ENCODE data around the gene TSPO.
"Not testable (repeated sequence)": the region's sequence is repeated elsewhere in the genome, so short reads cannot be mapped to it uniquely, and the experiment has no call there.

Gene TSPO

DNA sequence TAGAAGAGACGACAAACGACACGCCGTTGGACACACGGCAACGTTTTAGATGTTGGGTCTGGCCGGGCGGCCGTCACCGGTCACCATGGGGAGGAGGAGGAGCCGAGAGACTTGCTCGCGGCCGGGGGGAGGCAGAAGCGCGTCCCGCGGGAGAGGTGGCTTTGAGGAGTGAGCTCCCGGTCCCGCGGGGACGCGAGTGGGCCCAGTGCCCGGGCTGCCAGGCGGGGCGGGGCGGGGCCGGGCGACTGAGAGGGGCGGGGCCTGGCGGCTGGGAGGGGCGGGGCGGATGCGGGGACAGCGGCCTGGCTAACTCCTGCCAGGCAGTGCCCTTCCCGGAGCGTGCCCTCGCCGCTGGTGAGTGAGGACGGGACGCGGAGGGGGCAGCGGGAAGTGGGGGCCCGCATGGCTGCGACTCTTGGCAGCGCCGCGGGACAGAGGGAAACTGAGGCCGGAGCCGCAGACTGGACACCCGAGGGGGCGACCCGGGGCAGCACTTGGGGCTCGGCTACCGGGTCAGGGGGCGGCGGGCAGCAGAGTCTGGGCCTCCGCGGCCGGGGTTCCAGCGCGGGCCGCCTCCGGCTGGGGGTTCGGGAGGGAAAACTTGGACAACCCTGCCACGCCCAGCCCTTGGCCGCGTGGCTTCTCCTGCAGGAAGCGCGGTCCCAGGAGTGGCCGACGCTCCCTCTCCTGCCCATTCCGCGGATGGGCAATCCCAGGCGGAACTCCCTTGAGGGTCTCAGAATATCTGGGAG is at the start of gene TSPO:
Gene TSPO, plus strand, starts transcription at position 309 of the 752 bp plus-strand sequence. CDS start 7,680 bp downstream, outside the sequence.
- DNase-seq = peak; percentile 56

- DNase-seq = not testable (repeated sequence)
Measured at GRCh38 chr22:43104056-43104625, 47.2 kb upstream of the TSPO start.

GRCh38 chr22:43104950-43105349 is 46.4 kb upstream of the TSPO start:
- DNase-seq = not testable (repeated sequence)

DNA sequence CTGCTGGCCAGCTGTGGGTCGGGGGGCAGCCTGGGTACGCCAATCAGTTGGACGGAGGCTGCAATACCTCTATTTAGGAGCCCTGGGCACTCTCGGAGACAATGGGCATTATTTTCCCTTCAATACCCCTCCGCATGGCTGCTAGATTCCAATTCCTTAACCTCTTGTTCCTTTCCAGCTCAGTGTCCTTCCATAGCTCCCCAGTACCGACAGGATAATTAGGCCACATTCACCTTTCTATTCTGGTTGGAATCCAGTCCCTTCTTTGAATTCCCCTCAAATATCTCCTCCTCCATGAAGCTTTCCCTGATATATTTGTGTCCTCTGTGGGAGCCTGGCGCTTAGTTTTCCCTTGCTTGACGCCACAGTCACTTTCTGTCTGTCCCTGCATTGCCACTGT is 45.1 kb upstream of the TSPO start:
- no peak for DNase-seq

DNA sequence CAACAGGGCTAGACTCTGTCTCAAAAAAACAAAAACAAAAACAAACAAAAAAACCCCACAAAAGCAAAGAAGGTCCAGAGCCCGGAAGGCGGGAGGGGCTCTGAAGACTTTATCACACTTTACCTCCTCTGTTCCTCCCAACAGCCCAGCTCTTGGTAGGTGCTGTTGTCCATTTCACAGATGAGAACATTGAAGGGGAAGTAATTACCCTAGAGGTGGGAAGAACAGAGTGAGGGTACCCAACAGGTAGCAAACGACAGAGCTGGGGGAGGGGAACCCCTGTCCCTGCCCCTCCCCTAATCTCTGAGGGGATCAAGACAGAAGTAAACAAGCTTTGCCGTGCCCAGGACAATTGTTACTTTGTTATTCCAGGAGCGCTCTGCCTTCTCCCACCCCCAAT is 41.8 kb upstream of the TSPO start:
- no peak for DNase-seq

GRCh38 chr22:43109921-43110443 is 41.4 kb upstream of the TSPO start:
- no peak for DNase-seq

DNA sequence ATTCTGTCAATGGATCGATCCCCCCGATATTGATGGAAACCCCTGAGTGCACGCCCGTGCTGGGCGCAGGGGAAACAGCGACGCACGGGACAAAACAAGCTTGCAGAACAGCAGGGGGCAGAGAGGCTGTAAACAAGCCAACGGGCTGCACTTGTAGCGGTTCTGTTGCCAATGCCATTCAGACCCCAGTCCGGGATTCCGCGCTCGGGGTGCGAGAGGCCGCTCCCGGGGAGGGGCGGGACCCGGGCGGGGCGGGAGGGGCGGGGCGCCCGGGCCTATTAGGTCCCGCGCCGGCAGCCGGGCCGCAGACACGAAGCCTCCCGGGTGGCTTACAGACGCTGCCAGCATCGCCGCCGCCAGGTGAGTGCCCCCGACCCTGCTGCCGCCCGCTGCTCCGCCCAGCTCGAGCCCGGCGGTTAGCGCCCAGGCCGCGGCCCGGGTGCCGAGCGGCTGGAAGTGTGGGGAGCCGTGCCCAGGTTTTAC is 40.9 kb upstream of the TSPO start, which contains the start of gene BIK:
Gene BIK, plus strand, starts transcription at position 307 of the 483 bp plus-strand sequence. CDS start 13,273 bp downstream, outside the sequence.
- no peak for DNase-seq

GRCh38 chr22:43110927-43111623 is 40.3 kb upstream of the TSPO start:
- DNase-seq = no peak

- DNase-seq = no peak
Measured at GRCh38 chr22:43113526-43114251, 37.7 kb upstream of the TSPO start.

- no peak for DNase-seq
Measured at GRCh38 chr22:43114958-43115357, 36.4 kb upstream of the TSPO start.

- no peak for DNase-seq
Measured at GRCh38 chr22:43116932-43117331, 34.4 kb upstream of the TSPO start.

DNA sequence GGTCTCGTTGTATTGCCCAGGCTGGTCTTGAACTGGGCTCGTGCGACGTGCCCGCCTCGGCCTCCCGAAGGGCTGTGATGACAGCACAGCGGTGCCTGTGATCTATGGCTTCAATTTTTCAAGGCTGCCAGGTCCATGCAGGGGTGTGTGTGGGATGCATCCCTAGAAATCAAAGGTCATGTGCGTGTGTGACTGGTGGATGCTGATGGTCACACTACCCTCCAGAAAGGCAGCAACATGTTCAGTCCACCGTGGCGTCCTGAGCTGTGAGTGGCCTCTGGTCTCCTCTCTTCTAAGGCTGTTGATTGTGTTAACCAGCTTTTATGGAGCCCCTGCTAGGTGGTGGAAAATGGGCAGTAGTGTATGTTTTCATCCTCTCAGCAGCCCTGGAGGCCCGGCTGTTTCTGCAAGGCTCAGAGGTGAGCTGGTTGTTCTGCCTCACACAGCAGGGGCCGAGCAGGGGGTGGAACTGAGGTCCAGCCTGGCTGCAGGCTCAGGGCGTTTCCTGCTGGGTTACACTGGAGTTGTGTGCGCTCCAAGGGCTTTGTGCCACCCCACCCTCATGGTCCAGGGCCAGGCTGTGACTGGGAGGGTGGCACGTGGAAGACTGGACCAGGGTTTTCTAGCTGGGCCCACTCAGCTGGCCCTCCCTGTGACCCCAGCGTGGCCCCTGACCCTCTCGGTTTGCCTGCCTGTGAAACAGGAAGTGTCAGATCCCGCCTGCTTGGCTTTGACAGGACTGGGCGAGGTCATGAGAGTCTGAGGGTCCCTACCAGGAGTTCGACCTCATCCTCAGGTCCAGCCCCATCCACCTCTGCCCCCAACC is 33.1 kb upstream of the TSPO start:
- no peak for DNase-seq

DNA sequence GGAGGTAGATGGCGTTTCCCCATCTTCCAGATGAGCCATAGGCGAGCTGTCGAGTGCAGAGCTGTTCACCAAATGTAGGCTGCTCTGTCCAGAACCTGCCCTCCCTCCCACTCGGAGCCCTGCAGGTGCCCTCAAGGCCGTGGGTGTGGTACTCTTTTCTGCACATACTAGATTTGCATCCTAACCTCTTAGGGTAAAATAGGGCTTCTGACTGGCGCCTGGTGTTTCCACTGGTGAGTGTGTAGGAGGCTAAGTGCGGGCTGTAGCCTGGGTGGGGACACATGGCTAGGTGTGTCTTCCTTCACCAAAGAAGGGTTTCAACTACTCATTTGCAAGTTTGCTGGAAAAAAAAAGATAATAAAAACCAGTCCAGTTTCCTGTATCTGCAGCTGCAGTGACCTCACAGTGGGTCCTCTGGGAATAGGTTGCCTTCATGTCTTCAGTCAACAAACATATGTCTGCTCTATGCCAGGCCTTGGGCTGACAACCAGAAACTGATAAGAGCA is 32.4 kb upstream of the TSPO start:
- DNase-seq = no peak

- DNase-seq = peak; percentile 77
Measured at GRCh38 chr22:43126501-43127165, 24.7 kb upstream of the TSPO start.

- no peak for DNase-seq
Measured at GRCh38 chr22:43127166-43127908, 24.0 kb upstream of the TSPO start.

- DNase-seq = no peak
Measured at GRCh38 chr22:43128116-43128515, 23.2 kb upstream of the TSPO start.

DNA sequence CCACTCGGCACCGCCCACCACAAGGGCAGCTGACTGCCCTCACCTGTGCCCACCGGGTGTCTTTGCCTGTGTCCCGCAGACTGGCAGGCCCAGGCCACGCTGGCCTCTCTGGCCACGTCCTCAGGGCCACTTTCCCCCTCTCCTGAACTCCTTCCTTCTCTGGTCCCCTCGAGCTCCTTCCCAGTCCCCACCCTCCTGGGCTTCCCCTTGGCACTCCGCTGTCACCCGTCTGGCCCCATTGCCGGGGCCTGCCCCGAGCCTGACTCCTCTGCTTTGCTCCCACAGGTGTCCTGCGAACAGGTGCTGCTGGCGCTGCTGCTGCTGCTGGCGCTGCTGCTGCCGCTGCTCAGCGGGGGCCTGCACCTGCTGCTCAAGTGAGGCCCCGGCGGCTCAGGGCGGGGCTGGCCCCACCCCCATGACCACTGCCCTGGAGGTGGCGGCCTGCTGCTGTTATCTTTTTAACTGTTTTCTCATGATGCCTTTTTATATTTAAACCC is 22.4 kb upstream of the TSPO start:
- no peak for DNase-seq

DNA sequence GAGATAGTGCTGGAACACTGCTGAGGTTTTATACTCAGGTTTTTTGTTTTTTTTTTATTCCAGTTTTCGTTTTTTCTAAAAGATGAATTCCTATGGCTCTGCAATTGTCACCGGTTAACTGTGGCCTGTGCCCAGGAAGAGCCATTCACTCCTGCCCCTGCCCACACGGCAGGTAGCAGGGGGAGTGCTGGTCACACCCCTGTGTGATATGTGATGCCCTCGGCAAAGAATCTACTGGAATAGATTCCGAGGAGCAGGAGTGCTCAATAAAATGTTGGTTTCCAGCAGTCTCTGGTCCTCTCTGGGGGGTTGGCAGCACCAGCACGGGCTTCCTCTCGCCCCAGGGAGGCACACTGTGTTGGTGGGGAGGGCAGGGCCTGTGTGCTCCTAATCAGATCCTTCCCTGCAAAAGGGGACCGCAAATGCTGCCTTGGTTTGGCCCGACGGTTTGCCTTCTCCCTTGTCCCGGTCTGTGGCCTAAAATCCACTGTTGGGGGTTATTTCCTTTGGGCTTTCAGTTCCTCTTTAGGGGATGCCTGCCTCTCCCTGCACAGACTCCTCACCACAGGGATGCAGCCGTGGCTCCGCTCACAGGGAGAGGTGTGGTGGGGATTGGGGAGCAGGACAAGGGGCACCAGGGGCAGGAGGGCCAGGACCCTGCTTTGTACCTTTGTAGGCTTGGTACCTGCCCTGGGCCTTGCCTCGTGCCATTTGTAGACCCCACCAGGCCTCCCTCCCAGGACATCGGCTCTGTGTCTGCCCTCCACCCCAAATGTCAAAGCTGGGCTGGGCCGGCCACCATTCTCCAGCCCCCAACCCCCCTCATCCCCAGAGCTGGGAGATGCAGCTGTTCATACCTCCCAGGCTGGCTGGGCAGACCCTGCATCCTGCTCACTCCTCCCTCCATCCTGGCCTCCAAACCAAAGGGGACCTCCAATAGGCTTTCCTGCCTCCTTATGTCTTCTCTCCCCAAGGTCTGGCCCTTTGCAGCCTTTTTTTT is 21.6 kb upstream of the TSPO start:
- no peak for DNase-seq
